SK-N-SH (cell line): ENCODE results near the gene CRTC3.

ENCODE experiments used
- SIN3A ChIP-seq: IDR thresholded peaks from 2 replicates; pipeline ENCODE4 v1.6.1; 2012; ENCODE audit warnings: low read depth, mild to moderate bottlenecking, low read length, moderate library complexity, borderline replicate concordance
- SMC3 ChIP-seq: IDR thresholded peaks from 2 replicates; pipeline ENCODE4 v1.6.1; 2012; ENCODE audit warnings: low read depth, low read length, improper control_type of control experiment
- TF ChIP-seq, protein P1 (sequence below): fragments of 200-600 bp; sonication (generic); IDR thresholded peaks from 2 replicates; pipeline ENCODE4 v1.6.1; 2017; ENCODE audit warnings: antibody characterized with exemption, mild to moderate bottlenecking, moderate library complexity

DNA sequence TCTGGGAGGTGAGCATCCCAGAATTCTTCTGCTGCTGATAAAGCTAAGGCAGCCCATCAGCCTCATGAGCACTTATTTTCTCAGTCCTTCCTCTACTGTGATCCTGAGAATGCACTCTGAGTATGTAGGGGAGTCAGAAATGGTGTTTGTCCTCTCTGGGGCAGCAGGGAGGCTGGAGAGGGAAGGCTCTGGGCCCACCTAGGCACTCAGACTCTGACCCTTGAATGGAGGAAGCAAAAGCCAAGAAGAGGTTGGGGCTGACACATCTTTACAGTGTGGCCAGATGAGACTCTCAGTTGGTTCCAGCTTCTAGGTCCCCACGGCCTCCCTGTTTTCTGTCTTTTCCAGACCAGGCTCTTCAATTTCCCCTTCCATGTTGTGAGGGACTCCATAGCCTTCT lies 151.3 kb downstream of the CRTC3 start:
- TF ChIP-seq, protein P1, sequence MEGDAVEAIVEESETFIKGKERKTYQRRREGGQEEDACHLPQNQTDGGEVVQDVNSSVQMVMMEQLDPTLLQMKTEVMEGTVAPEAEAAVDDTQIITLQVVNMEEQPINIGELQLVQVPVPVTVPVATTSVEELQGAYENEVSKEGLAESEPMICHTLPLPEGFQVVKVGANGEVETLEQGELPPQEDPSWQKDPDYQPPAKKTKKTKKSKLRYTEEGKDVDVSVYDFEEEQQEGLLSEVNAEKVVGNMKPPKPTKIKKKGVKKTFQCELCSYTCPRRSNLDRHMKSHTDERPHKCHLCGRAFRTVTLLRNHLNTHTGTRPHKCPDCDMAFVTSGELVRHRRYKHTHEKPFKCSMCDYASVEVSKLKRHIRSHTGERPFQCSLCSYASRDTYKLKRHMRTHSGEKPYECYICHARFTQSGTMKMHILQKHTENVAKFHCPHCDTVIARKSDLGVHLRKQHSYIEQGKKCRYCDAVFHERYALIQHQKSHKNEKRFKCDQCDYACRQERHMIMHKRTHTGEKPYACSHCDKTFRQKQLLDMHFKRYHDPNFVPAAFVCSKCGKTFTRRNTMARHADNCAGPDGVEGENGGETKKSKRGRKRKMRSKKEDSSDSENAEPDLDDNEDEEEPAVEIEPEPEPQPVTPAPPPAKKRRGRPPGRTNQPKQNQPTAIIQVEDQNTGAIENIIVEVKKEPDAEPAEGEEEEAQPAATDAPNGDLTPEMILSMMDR = no peak
- no peak for TF ChIP-seq SIN3A
- TF ChIP-seq SMC3 = no peak
